Stimulated activated CD4-positive, alpha-beta T cell treated with anti-CD3 and anti-CD28 coated beads, Interleukin-15, amount 100 ng/mL, for 1 hour (primary cell): ENCODE data around the gene TMEM237.

Experiments used
- DNase-seq, 2 donors: peaks; one replicate each; pipeline ENCODE4 v3.0.0-alpha.2; 2020; ENCODE audit warnings: low read depth in 1 of 2, low spot score in 1 of 2

TMEM237 gene

DNA sequence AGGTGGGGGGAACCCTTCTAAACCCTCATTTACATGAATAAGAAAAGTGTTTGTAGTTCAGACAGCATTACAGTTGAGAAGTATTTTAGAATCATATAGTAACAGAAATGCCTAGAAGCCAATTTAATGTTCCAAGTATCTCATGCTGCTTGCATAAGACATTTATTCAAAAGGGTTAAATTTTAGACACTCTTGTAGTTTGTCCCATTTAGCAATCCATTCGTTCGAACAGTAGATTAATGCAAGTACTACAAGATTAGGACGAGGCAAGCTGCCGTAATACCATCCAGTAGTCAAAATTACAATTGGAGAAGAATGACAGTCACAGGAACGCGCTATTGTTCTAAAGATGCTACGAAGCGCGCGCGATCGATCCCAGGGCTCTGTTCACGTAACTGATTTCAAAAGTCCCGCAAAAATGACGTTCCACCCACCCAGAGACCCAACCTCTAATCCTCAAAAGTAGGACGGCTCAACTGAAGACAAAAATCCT, 1.2 kb downstream of the TMEM237 start:
- DNase-seq = no peak

DNA sequence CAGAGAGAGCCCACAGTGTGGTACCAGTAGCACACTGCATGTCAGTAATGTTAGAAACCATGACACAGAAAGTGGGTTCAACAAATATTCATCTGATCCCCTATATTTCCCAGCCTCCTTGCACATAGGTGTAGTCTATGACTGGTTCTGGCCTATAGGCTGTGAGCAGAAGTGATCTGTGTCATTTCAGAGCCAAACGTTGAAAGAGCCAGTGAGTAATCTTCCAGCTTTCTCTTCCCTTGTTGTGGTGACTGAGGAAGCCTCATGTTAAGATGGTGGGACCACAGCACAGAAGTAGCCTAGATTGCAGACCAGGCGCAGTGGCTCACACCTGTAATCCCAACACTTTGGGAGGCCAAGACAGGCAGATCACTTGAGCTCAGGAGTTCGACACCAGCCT, 4.1 kb downstream of the TMEM237 start:
- DNase-seq = no peak

DNA sequence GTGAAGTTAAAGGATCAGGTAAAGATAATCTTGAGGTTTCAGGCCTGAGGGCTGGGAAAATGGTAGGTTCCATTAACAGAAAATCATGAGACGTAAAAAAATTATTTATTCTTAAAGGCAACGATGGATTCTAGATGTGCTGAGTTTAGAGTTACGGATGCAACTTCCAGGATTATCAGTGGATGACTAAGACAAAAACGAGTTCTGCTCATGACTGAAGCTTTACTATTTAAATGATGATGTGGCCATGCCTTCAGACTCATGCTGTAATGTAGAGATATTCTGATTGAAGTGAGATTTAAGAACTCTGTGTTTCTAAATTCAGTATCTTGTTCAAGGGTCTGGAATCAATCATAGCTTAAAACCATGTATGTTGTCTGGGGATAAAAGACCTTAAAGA, 5.0 kb downstream of the TMEM237 start:
- no peak for DNase-seq

DNA sequence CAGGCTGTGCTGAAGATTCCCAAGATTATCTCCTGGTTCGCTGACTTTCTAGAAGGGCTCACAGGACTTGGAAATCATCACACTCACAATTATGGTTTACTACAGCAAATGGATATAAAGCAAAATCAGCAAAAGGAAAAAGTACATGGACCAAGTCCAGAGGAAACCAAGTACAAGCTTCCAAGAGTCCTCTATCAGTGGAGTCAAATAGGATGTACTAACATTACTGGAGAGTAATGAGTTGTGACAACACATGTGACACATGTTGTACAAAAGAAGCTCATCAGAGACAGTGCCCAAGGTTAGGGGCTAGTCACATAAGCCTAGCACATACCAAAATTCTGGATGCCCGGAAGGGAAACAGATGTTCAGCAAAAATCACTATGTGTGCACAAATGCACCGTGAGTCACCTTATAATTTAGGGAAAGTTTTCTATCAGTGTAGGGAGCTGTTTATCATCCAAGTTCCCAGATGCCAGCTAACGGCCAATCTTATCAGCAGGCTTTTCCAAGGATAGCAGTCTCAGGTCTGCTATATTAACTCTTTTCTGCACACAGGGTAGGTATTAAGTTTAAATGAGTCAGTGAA, 9.5 kb downstream of the TMEM237 start:
- DNase-seq = no peak

DNA sequence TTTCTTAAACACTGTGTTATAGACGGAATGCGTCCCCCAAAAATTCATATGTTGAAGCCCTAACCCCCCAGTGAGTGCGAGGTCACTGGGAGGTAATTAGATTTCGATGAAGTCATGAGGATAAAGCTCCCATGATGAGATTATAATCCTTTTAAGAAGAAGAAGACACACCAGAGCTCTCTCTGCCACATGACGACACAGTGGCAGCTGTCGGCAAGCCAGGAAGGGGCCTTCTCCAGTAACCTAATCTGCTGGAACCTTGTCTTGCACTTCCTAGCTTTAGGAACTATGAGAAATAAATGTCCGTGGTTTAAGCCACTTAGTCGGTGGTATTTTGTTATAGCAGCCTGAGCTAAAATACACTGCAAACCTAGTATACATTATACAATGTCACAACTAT, 12.3 kb downstream of the TMEM237 start:
- DNase-seq = no peak

DNA sequence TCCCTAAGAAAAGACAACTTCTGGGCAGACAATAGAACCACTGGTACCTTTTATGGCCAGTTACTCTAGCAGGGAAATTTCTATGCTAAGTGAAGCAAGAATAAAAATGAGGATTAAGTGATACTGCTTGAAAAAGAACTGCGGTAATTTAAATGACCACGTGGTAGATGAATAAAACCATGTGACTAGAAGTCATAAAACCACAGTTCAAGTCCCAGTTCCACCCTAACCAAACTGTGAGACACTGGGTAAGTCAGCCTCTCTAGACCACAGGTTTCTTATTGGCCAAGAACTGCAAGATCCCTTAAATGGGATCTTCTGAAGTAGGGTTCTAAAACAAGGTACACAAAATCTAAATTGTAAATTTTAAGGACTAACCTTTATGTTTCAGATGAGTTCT, 12.7 kb downstream of the TMEM237 start:
- DNase-seq = no peak

DNA sequence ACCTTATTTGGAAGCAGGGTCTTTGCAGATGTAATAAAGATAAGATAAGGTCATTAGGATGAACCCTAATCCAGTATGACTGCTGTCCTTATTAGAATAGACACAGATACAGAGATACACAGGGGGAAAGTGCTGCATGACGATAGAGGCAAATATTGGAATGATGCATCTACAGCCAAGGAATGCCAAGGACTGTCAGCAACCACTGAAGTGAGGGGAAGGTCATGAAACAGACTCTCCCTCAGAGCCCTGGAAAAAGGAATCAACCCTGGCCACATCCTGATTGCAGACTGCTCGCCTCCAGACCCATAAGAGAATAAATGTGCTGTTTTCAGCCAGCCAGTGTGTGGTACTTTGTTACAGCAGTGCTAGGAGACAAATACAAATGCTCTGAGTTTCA, 14.8 kb downstream of the TMEM237 start:
- no peak for DNase-seq

DNA sequence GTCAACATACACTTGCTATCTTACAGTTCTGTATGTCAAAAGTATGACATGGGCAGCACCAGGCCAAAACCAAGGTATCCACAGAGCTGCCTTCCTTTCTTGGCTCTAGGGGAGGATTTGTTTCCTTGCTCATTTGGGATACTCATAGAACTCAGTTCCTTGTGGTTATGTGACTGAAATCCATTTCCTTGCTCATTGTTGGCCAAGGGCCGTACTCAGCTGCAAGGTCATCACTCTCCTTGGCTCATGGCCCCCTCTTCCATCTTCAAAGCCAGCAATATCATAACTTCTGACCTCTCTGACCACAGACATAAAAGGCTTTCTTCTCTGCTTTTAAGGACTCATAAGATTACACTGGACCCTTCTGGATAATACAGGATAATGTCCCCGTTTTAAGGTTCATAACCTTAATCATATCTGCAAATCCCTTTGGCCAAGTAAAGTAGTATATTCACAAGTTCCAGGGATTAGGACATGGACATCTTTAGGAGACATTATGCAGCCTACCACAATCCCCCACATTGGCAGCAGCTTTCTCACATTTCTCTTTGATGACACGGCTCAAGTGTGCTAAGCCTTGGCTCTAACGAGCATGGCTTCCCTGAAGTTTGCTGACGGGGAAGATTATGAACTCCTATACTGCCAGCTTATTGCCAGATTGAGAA, 20.9 kb downstream of the TMEM237 start:
- DNase-seq = no peak

DNA sequence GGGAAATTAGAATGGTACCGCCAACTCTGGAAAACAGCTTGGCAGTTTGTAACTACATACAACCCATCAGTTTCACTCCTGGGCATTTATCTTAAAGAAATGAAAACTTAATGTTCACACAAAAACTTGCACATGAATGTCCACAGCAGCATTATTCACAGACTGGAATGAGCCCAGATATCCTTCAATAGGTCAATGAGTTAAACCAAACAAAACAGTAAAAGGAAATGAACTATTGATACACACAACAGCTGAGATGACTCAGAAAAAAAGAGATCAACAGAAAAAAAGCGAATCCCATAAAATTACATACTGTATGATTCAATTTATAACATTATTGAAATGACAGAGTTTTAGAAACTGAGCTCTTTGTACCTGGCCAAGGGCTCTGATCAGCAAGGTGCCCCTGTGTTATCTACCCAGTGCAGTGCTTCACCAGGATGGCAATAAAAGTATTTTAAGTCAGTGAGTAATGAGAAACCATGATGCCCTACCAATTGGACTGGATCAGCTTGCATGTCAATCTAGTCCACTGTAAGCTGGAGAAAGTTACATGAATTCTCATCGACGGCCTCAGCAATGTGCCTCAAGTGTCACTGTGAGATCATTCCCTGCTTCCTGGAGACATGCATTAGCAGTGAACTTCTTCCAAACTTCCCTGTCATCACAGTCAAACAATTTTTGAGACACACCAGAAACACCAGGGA, 21.9 kb downstream of the TMEM237 start:
- DNase-seq = no peak

DNA sequence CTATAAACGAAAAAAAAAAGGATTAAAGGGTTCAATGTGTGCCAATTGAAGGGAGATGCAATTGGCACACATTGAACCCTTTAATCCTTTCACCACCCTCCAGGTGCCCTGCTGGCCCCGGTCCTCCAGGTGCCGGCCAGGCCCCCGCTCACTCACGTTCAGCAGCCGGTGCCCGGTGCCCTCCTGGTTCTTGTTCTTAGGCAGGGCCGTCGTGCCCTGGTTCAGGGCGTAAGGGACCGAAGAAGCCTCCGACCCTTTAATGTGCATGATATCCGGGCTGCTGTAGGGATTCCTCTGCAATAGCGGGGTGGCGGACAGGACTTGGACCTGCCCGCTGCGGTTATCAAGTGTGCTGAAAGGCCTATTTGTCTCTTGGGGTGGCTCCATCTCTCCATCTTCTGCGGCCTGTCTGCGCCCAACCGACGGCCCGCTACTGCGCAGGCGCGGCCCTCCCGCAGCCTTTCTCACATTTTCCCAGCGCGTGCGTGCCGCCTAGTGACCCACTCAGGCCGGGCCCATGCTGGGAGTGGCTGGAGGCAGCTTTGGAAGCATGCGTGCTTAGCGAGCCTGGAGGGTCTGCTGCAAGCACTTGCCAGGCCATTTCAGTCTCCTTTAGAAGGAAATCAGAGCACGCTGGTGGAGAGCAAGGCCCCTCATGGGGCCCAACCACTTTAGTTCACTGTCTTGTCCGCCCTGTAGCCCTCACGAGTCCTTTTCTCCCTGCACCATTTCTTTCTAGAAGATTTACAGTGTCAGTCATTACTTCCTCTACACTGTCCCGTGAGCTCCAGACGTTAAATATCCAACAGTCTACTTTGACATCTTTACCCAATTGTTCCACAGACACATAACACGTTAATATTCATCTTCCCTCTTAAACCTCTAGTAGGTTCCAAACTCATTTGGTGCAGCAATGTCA, 24.3 kb downstream of the TMEM237 start:
- DNase-seq = no peak

DNA sequence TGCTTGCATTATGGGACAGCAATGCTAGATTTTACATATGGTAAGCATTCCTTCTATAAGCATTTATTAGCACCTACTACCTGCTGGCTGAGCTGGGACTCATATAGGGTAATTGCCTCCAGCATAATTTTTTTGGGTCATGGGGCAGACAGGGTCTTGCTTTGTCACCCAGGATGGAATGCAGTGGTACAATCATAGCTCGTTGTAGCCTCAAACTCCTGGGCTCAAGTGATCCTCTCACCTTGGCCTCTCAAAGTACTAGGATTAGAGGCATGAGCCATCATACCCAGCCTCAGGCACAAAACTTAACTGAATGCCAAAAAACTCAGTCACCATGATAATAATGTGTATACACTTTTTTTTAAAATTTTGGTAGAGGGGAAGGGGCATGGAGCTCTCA, 35.3 kb downstream of the TMEM237 start:
- no peak for DNase-seq

DNA sequence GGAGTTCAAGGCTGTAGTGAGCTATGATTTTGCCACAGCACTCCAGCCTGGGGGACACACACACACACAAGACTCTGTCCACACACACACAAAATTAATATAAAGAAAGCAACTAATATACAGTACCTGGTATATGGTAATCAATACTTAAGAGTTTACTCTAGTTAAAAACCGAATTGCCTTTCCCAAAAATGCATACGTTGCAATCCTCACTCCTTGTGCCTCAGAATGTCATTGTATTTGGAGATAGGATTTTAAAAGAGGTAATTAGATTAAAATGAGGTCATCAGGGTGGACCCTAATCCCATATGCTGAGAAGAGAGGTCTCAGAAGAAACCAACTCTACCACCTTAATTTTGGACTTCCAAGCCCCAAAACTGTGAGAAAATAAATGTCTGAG, 35.7 kb downstream of the TMEM237 start:
- no peak for DNase-seq

DNA sequence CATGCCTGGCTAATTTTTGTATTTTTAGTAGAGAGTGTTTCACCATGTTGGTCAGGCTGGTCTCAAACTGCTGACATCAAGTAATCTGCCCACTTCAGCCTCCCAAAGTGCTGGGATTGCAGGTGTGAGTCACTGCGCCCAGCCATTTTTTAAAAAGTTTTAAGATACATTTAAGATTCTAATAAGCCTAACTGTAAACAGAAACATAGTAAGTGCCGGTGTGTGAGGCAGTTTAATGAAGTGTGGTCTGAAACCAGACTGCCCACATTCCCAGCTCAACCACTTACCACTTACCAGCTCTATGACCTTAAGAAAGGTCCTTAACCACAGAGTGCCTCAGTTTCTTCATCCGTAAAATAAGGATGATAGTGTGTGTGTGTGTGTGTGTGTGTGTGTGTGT, 42.4 kb downstream of the TMEM237 start:
- DNase-seq = no peak

DNA sequence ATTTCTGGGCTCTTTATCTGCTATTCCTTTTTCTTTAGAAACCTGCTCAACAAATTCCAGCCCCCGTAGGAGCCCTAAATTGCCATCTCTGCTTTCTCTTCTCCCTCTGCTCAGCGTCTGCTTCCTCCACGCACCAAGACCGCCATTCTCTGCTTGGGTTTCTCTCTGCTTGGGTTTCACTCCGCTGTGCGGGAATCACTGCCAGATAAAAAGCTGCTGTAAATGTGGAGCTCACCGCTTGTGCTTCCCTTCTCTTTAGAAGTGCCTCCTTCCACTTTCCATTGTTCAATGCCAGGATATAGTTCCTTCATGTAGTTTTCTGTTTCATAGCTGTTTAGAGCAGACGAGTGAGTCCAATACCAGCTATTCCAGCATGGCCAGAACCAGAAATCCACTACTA, 45.9 kb downstream of the TMEM237 start:
- no peak for DNase-seq

DNA sequence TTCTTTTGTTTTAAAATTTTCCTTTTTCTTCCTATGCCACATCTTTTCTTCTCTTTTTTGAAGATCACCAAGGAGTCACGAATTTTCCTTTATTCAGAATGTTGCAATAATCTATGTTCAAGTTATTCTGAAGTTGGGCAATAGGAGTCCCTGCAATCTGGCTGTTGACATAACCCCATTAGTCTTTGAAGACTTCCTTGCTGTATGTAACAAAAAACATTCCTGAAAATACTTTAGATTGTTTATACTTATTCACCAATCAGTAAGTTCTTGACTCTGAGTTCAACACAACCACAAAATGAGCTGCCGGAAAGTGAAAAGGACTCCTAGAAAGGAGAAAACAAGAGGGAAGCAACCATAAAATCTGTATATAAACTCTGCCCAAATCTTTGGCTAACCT, 62.8 kb downstream of the TMEM237 start:
- no peak for DNase-seq

DNA sequence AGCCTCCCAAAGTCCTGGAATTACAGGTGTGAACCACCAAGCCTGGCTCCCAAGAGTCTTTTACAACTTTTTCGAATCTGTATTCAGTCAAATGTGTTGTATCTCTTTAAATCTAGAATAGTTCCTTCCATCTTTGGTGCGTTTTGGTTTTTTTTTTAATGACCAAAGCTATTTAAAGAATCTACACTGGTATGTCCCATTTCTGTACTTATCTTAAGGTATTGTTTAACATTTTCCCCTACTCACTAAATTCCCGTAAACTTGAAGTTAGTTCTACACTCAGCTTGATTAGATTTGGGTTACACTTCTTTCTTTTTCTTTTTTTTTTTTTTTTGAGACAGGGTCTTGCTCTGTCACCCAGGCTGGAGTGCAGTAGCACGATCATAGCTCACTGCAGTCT, 63.8 kb downstream of the TMEM237 start:
- no peak for DNase-seq

DNA sequence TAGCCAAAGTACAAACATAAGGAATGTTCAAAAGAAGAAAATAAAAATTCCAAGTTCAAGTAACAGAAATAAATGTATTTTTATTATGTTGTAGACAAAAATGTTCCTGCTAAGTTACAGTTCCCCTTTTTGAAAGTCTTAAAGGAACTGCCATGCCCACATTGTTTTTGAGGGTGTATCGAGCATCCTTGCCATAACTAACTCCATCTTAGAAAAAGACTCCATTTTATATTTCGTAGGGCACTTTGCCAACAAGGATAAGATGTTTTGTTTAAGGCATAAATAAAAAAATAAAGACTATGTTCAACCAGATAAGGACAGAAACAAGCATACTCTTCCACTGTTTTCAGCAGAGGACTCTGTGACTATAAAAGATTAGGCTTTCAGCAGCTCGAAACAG, 67.3 kb downstream of the TMEM237 start:
- DNase-seq = no peak

DNA sequence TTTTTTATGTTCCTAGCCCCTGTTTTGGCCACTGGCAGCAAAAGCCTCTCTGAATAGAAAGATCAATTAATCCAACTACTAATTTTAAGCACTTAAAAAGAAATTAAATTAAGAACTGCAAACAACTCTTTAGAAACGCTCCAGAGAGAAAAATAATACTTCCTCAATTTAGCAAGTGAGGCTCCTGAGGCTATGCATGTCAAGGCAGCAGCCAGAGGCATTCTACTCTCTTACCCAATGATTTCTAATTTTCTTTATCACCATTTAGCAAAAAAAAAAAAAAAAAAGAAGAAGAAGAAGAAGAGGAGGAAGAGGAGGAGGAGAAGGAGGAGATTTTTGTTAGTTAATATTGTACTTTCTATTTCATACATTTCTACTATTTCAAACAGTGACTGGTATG, 68.5 kb downstream of the TMEM237 start:
- DNase-seq = no peak

DNA sequence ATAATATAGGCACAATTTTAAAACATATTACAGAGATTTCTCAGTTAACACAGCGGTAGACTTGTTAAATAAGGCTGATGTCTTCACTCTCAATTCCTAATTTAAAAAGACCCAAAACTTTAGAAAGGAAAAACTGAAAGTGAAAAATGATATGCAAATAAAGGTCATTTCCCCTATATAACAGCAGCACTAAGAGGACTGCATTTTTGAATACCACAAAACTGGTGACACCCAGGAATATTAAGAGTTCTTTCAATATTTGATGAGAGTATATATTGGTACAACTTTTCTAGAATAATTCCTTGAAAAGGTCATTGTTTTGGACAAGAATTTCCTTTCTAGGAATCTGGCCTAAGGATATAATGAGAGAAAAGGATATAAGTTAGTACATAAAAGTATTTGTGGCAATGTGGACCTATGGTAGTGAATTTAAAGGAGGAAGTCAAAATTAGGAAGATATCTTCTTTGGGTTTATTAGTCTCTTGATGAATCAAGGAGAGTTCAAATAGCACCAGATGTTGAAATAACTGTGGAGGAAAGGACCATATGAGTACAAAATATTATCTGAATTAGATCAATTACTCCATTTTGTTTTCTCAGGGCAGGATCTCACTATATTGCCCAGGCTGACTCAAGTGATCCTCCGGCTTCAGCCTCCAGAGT, 70.3 kb downstream of the TMEM237 start:
- DNase-seq = no peak
